ENCODE data around the gene INCA1. TPM values are rescaled to one million over a fixed set of nuclear protein-coding genes. Genes with fewer than 3 reads are reported as not detected.

The INCA1 gene
- total and polyA plus RNA-seq, 3 donors from 2014 or later: 32.6 to 64.4 (median 53.0) TPM

DNA sequence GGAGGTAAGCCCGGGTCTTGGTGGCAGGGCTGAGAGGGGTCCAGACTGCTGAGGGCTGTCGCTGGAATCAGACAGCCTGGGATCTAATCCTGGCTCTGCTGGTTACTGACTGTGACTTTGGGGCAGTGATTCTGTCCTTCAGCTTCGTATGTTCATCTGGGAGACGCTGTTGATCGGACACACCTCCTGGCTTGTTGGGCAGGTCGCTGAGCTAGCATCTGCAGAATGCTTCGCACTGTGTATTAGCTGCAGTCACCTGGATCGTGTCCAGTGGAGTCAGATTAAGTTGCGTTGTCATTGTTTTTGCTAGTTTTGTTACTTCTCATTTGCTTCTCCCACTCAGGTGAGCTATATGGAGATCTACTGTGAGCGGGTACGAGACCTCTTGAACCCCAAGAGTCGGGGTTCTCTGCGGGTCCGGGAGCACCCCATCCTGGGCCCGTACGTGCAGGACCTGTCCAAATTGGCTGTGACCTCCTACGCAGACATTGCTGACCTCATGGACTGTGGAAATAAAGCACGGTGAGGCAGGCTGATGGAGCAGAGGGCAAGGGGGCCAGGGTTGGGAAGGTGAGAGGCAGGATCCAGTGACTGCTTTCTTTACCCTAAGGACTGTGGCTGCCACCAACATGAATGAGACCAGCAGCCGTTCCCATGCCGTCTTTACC lies 4.9 kb upstream of the INCA1 start:
- no peak overlapping the region for H3K27ac ChIP-seq
- H3K4me3 ChIP-seq: no peak overlapping the region
- TF ChIP-seq CTCF (IDR thresholded peaks at IDR 0.05) (no peak), POLR2A (IDR thresholded peaks at IDR 0.05) (no peak)
- H3K36me3 ChIP-seq (ENCODE audit: low read depth, missing control alignments): no peaks in the 10 kb centered on the region
- H3K27me3 ChIP-seq: no peaks in the 10 kb centered on the region
- intact Hi-C loops (cut with DNase I; ENCODE audit: low total_unique reads): no loop called here
- peaks cover 20% of the 10 kb centered on the region for H3K4me1 ChIP-seq
- 91 to 94% methylated on average over 20 of the region's 20 CpGs for WGBS, 2 donors
- no peak for DNase-seq
- no peaks in the 10 kb centered on the region for H3K9me3 ChIP-seq

- WGBS, 2 donors: 79 to 83% methylated on average over 8 to 11 of the region's 11 CpGs
- TF ChIP-seq CTCF (IDR thresholded peaks at IDR 0.05) (no peak), POLR2A (IDR thresholded peaks at IDR 0.05) (no peak)
- Histone ChIP-seq H3K27ac (no peak overlapping the region), H3K9me3 (no peaks in the 10 kb centered on the region), H3K27me3 (no peaks in the 10 kb centered on the region), H3K4me3 (no peak overlapping the region), H3K4me1 (peaks cover 20% of the 10 kb centered on the region), H3K36me3 (ENCODE audit: low read depth, missing control alignments) (no peaks in the 10 kb centered on the region)
- DNase-seq: no peak
- intact Hi-C loops (cut with DNase I; ENCODE audit: low total_unique reads): no loop called here
These were observed 2.9 kb upstream of the INCA1 start for GRCh38 chr17:5000237-5000639.

- H3K27ac ChIP-seq: no peak overlapping the region
- intact Hi-C loops (cut with DNase I; ENCODE audit: low total_unique reads): no loop called here
- H3K36me3 ChIP-seq (ENCODE audit: low read depth, missing control alignments): no peaks in the 10 kb centered on the region
- WGBS, 2 donors: 67 to 71% methylated on average over 11 to 12 of the region's 12 CpGs
- no peak overlapping the region for H3K4me3 ChIP-seq
- no peak for DNase-seq
- no peaks in the 10 kb centered on the region for H3K9me3 ChIP-seq
- no peaks in the 10 kb centered on the region for H3K27me3 ChIP-seq
- peaks cover 20% of the 10 kb centered on the region for H3K4me1 ChIP-seq
- TF ChIP-seq POLR2A (IDR thresholded peaks at IDR 0.05) (no peak), CTCF (IDR thresholded peaks at IDR 0.05) (no peak)
These were observed 2.2 kb upstream of the INCA1 start for GRCh38 chr17:4999430-5000093.

- 17 to 19% methylated on average over 4 to 14 of the region's 14 CpGs for WGBS, 2 donors
- Histone ChIP-seq H3K27me3 (no peaks in the 10 kb centered on the region), H3K36me3 (ENCODE audit: low read depth, missing control alignments) (no peaks in the 10 kb centered on the region), H3K4me3 (peak overlapping the region; percentile 85 to 89), H3K9me3 (no peaks in the 10 kb centered on the region), H3K27ac (peak overlapping the region in 1 of 2 donors; percentile 72), H3K4me1 (peaks cover 20% of the 10 kb centered on the region)
- intact Hi-C loops (cut with DNase I; ENCODE audit: low total_unique reads): no loop called here
- no peak for DNase-seq
- TF ChIP-seq CTCF (IDR thresholded peaks at IDR 0.05): no peak
- TF ChIP-seq POLR2A (IDR thresholded peaks at IDR 0.05): no peak
These were observed 1.6 kb upstream of the INCA1 start for GRCh38 chr17:4998732-4999429.

All from testis (tissue), 3 donors.